Activated CD4-positive, alpha-beta T cell treated with anti-CD3 and anti-CD28 coated beads, Interleukin-2, Interleukin-6, amounts not matched to agents 100 ng/mL and 50 ng/mL, durations not matched to agents 16 hours and 8 hours (primary cell): ENCODE data around the gene ADAM33.

Experiments
- DNase-seq: peaks from one replicate; pipeline ENCODE4 v3.0.0-alpha.2; 2020

ADAM33 gene

DNA sequence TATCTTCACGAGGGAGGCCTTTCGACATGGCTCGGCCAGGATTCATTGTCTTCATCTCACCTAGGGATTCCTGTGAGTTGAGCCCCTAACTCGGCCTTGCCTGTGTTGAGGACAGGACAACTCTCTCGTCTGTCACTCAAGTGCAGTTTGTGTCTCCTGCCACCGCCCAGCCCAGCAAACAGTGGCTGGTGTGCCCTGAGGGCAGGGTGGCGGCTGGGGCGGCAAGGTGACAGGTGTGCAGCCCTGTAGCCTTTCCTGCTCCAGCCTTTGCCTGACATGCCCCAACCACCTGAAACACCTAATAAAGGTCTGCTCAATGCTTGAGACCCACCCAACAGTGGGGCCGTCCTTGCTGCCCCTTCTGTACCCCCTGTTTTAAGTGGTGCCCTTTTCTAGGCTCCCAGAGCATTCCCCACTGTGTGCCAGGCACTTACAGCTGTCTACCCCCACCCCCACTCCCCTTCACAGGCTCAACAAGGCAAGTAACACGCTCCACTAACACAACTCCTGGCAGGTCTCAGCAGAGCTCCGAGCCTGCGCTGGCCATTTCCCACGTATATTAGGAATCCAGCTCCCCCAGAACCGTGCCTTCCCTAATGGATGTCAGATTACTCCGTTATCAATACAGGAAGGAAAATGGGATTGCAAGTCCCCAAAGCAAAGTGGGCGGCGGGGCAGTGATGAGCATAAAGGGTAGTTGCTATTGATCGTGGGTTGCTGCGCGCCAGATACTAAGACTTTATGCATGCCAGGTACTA lies 36.3 kb downstream of the ADAM33 start:
- no peak for DNase-seq

DNA sequence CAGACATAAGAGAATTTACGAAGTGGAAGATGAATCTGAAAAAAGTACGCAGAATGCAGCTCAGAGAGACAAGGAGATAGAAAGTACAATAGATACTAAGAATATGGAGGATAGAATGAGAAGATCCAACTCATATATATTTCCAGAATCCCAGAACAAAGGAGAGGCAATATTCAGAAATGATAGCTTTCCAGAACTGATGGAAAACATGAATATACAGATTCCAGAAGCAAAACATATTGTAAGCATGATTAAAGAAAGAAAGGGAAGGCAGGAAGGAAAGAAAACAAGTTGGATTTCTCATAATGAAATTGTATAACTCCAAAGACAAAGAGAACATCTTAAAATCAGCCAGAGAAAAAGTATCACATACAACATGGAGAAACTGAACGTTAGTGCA lies 41.6 kb downstream of the ADAM33 start:
- no peak for DNase-seq

DNA sequence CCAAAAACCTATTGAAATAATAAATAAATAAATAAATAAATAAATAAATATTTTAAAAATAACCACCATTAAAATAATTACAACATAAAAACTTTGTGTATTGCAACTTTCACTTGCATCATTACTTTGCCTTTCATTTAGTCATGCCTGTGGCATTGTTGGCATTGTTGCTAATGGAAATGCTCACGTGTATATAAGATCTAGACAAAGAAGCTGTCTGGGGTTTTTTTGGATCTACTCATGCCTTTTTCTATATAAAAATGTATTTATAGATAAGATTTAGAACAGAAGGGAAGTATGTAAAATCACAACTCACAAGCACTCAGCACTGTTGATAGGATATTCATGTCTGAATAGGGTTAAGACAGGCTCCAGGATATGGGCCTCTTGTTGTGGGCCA lies 46.5 kb downstream of the ADAM33 start:
- DNase-seq = no peak

DNA sequence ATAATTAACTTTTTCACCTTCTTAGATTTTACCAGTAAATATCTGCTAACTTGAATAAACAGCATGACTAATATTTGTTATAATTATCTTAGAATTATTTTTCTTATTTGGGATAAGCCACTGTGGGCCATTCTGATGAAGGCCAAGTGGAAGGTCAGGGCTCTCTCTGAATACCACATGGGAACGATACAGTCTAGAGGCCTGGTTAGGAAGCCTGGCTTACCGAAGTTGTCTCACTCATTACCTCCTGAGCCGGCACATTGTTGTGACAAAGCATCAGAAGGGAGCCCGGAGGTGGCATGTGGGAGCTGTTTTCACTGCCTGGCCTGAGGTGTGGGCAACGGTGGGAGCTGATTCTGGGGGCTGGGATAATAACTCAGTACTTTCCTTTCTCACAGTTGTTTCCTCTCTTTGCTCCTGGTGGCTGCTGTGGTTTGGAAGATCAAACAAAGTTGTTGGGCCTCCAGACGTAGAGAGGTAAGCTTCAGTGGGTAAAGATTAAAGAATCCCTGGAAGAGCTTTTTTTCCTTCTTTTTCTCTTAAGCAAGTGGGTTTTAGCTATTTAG lies 47.8 kb downstream of the ADAM33 start:
- no peak for DNase-seq

DNA sequence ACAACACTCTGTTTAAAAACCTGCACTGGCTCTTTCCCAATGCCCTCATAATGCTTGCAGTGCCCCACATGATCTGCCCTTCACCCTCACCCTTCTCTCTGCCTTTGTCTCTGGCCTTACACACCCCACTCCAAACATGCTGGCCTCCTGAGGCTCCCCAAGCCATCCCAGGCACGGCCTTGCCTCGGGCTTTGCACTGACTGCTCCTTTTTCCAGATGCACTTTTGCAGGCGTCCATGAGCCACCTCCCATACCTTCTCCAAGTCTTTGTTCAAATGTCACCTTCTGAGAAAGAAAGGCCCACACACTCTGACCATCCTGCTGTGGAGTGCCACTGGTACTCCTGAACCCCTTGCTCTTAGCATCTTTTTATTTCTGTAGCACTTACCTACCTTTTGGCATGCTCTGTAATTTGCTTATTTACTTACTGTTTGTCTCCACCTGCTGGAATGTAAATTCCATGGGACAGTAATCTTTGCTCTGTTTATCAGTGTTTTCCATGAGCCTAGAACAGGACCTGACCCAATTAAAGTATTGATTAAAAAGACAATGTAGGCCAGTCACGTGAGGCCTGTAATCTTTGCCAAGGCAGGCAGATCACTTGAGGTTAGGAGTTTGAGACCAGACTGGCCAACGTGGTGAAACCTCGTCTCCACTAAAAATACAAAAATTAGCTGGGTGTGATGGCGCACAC lies 49.4 kb downstream of the ADAM33 start:
- DNase-seq = no peak

DNA sequence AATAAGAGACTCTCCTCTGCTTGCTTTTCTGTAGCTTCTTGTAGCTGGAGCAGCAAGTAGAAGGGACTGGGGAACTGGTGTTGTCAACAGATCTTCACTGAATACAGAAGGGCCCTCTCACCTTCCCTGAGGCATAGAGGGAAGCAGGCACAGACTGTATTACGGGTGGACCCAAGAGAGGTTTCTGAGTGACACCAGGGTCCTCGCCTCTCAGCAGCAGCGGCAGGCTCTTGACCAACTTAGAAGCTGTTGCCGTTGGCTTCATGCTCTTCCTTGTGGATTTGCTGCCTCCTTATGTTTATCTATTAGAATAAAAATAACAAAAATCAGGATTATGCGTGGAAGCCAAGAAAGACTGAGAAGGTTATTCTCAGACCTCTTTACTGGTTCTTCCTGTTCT lies 50.3 kb downstream of the ADAM33 start:
- no peak for DNase-seq

DNA sequence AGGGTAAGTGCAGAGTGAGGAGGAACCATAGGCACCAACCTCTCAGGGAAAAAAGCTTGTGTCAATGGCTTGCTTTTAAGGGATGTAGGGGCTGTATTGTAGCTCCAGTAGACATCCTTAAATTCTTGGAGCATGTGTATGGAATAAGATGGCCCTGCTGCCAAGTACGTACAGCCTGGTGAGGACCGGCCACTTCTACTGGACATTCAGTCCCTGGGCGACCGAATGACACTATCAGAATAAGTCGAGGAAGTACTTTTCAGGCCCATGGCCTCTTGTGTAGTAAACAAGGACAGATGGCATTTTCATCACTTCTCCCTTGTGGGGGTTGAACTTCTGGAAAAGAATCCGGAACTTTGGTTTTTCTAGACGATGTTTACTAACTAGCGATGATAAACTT lies 51.4 kb downstream of the ADAM33 start:
- DNase-seq = no peak

DNA sequence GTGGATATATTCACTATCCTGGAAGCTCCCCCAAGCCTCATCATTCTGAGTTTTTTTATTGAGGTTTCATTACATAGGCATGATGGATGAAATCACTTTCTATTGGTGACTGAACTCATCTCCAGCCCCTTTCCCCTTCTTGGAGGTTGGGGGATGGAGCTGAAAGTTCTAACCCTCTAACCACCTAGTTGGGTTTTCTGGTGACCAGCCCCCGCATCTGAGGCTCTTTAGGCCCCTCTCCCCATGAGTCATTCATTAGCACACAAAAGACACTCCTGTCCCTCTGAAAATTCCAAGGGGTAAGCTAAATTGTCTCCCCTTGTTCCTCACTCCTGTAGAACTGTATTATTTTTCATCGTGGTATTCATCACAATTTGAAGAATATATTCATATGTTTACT lies 51.9 kb downstream of the ADAM33 start:
- DNase-seq = no peak

DNA sequence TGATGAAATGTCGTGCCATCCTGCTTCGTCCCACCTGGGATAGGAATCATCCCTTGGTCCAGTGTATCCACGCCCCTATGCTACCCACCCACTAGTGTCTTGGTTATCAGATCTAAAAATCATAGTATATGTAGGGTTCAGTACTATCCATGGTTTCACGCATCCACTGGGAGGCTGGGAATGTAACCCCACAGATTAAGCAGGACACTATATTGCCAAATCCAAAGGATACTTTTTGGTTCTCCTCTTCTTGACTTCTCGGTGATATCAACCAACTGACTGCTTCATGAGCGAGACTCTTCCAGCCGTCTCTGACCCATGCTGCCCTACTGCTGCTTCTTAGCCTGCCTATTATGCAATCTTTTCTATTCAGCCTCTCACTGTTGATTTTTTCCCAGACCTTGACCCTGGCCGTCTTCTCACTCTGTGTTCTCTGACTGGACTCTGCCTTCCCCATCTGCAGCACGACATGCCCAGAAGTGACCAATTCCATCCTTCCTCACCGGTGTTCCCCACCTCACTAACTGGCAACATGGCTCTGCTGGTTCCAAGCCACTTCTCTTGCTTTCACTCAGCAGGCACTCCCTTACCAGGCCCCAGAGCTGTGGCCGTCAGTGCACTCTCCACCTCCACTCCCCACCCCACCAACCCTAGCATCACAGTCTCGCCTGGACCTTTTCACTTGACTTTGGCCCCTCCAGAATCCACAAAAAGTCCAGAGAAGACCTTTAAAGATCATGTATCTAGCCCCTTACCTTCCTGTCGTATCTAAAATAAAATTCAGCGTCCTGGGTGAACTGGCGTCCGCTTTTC lies 53.1 kb downstream of the ADAM33 start:
- DNase-seq = no peak

DNA sequence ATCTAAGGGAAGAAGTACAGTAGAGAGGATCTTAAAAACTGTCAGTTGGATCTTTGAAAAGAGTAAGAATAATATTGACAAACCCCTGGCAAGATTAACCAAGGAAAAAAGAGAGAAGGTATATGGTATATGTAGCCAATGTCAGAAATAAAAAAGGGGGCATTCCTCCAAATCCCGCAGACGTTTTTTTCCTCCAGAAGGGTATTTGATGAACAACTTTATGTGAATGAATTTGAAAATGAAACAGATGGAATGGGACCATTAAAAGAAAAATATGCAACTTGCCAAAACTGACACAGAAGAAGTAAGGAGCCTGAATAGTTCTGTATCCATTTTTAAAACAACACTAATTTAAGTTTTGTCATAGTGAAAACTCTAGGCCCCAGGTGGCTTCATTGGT lies 54.3 kb downstream of the ADAM33 start:
- no peak for DNase-seq

DNA sequence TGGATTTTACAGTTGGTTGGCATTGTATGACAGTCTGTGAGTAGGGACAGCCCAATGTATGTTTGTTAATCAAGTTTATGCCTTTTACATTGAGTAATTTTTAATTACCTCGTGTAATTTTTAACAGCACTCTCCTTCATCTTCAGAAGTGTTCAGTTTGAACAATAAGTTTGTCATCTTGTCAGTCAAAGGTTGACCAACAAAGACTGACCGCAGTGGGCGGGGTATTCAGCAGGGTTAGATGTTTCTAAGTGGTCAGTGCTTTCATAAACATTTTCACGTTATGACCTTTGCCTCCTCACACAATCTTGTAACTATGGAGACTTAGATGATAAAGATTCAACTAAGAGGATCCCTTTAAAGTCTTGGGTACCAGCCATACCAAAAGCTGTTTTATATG lies 59.4 kb downstream of the ADAM33 start:
- no peak for DNase-seq

DNA sequence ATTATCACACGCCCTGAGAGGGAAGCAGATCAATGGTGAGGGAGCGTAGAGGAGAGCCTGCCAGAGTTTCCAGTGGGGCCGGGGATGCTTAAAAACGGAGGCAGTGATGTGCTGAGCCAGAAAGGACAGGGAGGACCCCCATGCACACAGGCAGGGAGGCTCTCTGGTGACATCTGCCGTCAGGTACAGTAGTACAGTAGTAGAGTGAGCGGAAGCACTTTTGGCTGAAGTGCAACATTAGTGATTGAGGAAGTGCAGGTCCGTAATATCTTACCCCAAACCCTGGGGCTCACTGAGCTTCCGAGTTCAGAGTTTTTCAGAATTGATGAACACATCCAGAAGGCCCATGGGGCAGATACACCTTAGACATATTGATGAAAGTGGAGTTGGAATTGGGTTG lies 60.7 kb downstream of the ADAM33 start:
- DNase-seq = no peak
